Left lung (tissue), 10 donors: Measurements from ENCODE around the gene MMP19. TPM values are rescaled to one million over a fixed set of nuclear protein-coding genes. Genes with fewer than 3 reads are reported as not detected.

Source experiments
- ATAC-seq: fragments of 200-7000 bp; cut with Tn5 transposase; one replicate; pipeline ENCODE4 v1.9.1; 2020; ENCODE audit warnings: moderate library complexity
- DNase-seq, 4 donors: peaks; one replicate each; pipeline ENCODE4 v3.0.0-alpha.2; 2013 to 2020
- H3K27ac ChIP-seq, 2 donors: fragments of 200-600 bp; sonication (generic) in 1 of 2; one replicate each; pipeline versions ENCODE4 v1.5.0 to v1.8.0; 2020 to 2021
- H3K27me3 ChIP-seq, 2 donors: fragments of 200-600 bp; sonication (generic) in 1 of 2; one replicate each; pipeline versions ENCODE4 v1.5.0 to v1.8.0; 2020 to 2021
- H3K36me3 ChIP-seq, 2 donors: fragments of 200-600 bp; sonication (generic) in 1 of 2; one replicate each; pipeline versions ENCODE4 v1.5.0 to v1.8.0; 2020 to 2021
- H3K4me1 ChIP-seq, 2 donors: fragments of 200-600 bp; one replicate each; pipeline ENCODE4 v1.8.0; 2021
- H3K4me3 ChIP-seq, 2 donors: fragments of 200-600 bp; sonication (generic) in 1 of 2; one replicate each; pipeline versions ENCODE4 v1.5.0 to v1.8.0; 2020 to 2021; ENCODE audit warnings: mild to moderate bottlenecking in 1 of 2
- H3K9me3 ChIP-seq, 2 donors: fragments of 200-600 bp; sonication (generic) in 1 of 2; one replicate each; pipeline versions ENCODE4 v1.5.0 to v1.8.0; 2020 to 2021
- CTCF ChIP-seq, 2 donors: fragments of 200-600 bp; sonication (generic) in 1 of 2; IDR thresholded peaks; one replicate each; pipeline versions ENCODE4 v1.5.0 to v1.8.0; 2021; ENCODE audit warnings: antibody characterized with exemption in 2 of 2
- intact Hi-C, 2 donors: fragments of 100-400 bp; cut with DNase I; formaldehyde crosslinking; loops; one replicate each; pipeline versions ENCODE4 v1.11.2 to v1.14.2; 2022
- polyA plus RNA-seq, 6 donors: library from polyadenylated mRNA; unstranded; fragments of 120-200 nt; gene quantifications; one replicate each; pipeline ENCODE4 v1.2.1, GENCODE V29; 2013; ENCODE audit not compliant: insufficient read length in 6 of 6
- total RNA-seq, 2 donors: library from RNA; stranded (reverse); fragmentation: NEBNext Ultra II Directional; extraction: Animal tissue kit (Norgen Biotek cat#: 25700); gene quantifications; one replicate each; pipeline ENCODE4 v1.2.1, GENCODE V29; 2021
- donor health status: DM: no; HTN: yes; CAD: no.
- donor health status: DM: no; HTN: no; CAD: no.

Gene MMP19
- total and polyA plus RNA-seq, 8 donors = 9.9 to 78.4 (median 11.9) TPM

GRCh38 chr12:55814257-55814656, 28.5 kb downstream of the MMP19 start:
- Histone ChIP-seq H3K4me1 (peaks cover 13 to 70% of the 10 kb centered on the region in 2 donors), H3K4me3 (no peak overlapping the region), H3K36me3 (peaks cover 0 to 21% of the 10 kb centered on the region in 2 donors), H3K27ac (no peak overlapping the region), H3K9me3 (no peaks in the 10 kb centered on the region), H3K27me3 (no peaks in the 10 kb centered on the region)
- no peak for ATAC-seq
- intact Hi-C loops = no loop called here
- DNase-seq = no peak
- no peak for TF ChIP-seq CTCF (IDR thresholded peaks at IDR 0.05)

GRCh38 chr12:55812088-55812487, 30.6 kb downstream of the MMP19 start:
- Histone ChIP-seq H3K4me1 (peaks cover 10 to 60% of the 10 kb centered on the region in 2 donors), H3K27ac (no peak overlapping the region), H3K27me3 (no peaks in the 10 kb centered on the region), H3K4me3 (no peak overlapping the region), H3K9me3 (no peaks in the 10 kb centered on the region), H3K36me3 (peaks cover 0 to 36% of the 10 kb centered on the region in 2 donors)
- intact Hi-C loops = no loop called here
- ATAC-seq = peak; percentile 39
- DNase-seq = no peak
- TF ChIP-seq CTCF (IDR thresholded peaks at IDR 0.05) = no peak

GRCh38 chr12:55809274-55809673, 33.5 kb downstream of the MMP19 start:
- H3K4me3 ChIP-seq = no peak overlapping the region
- intact Hi-C loops = loop anchor here in 1 of 2 donors (10.0 kb wide), 1 partner anchor 64 kb away; the partner anchor contains the start of gene GDF11
- ATAC-seq (no peak), DNase-seq (no peak)
- H3K9me3 ChIP-seq = no peaks in the 10 kb centered on the region
- H3K4me1 ChIP-seq = peaks cover 0 to 32% of the 10 kb centered on the region in 2 donors
- no peak for TF ChIP-seq CTCF (IDR thresholded peaks at IDR 0.05)
- H3K27me3 ChIP-seq = no peaks in the 10 kb centered on the region
- H3K27ac ChIP-seq = no peak overlapping the region
- H3K36me3 ChIP-seq = peaks cover 0 to 36% of the 10 kb centered on the region in 2 donors

- Histone ChIP-seq H3K4me3 (no peak overlapping the region), H3K36me3 (peaks cover 0 to 47% of the 10 kb centered on the region in 2 donors), H3K4me1 (peaks cover 0 to 16% of the 10 kb centered on the region in 2 donors), H3K27ac (no peak overlapping the region), H3K9me3 (no peaks in the 10 kb centered on the region), H3K27me3 (no peaks in the 10 kb centered on the region)
- TF ChIP-seq CTCF (IDR thresholded peaks at IDR 0.05) = no peak
- intact Hi-C loops = loop anchor here in 1 of 2 donors (10.0 kb wide), 1 partner anchor 62 kb away; the partner anchor contains the start of gene GDF11
- no peak for ATAC-seq
- no peak for DNase-seq
Measured at GRCh38 chr12:55806982-55807381, 35.8 kb downstream of the MMP19 start.

- H3K4me3 ChIP-seq = no peak overlapping the region
- no peak overlapping the region for H3K27ac ChIP-seq
- DNase-seq (no peak), ATAC-seq (no peak)
- intact Hi-C loops = no loop called here
- no peaks in the 10 kb centered on the region for H3K9me3 ChIP-seq
- no peaks in the 10 kb centered on the region for H3K27me3 ChIP-seq
- peaks cover 9 to 100% of the 10 kb centered on the region in 2 donors for H3K36me3 ChIP-seq
- no peaks in the 10 kb centered on the region for H3K4me1 ChIP-seq
- no peak for TF ChIP-seq CTCF (IDR thresholded peaks at IDR 0.05)
Measured at GRCh38 chr12:55797550-55797949, 45.2 kb downstream of the MMP19 start.
